Tibial nerve (tissue), 4 donors: ENCODE results near the gene ADAP1. TPM values are rescaled to one million over a fixed set of nuclear protein-coding genes. Genes with fewer than 3 reads are reported as not detected.
A peak's percentile ranks its signal among the peaks of the same experiment; 100 is the strongest.

Source experiments
- DNase-seq, 2 donors: peaks; one replicate each; pipeline ENCODE4 v3.0.0-alpha.2; 2019; ENCODE audit warnings: low spot score in 2 of 2
- H3K27ac ChIP-seq, 4 donors: fragments of 200-600 bp; sonication (generic) in 3 of 4; one replicate each; pipeline ENCODE4 v1.5.1; 2017 to 2019; ENCODE audit warnings: mild to moderate bottlenecking in 1 of 4
- H3K27me3 ChIP-seq, 2 donors: fragments of 200-600 bp; sonication (generic) in 1 of 2; one replicate each; pipeline versions ENCODE4 v1.5.1 to v1.6.0; 2017 to 2019
- H3K36me3 ChIP-seq, 3 donors: fragments of 200-600 bp; sonication (generic); one replicate each; pipeline ENCODE4 v1.5.1; 2018 to 2019
- H3K4me1 ChIP-seq, 4 donors: fragments of 200-600 bp; sonication (generic) in 3 of 4; one replicate each; pipeline ENCODE4 v1.5.1; 2017 to 2019
- H3K4me3 ChIP-seq, 4 donors: fragments of 200-600 bp; sonication (generic) in 3 of 4; one replicate each; pipeline ENCODE4 v1.5.1; 2017 to 2019; ENCODE audit warnings: mild to moderate bottlenecking in 1 of 4, moderate library complexity in 1 of 4
- H3K9me3 ChIP-seq, 4 donors: fragments of 200-600 bp; sonication (generic) in 3 of 4; one replicate each; pipeline ENCODE4 v1.5.1; 2017 to 2019
- EP300 ChIP-seq, 2 donors: sonication (generic); formaldehyde crosslinking; IDR thresholded peaks; one replicate each; pipeline ENCODE4 v1.6.1; 2017; ENCODE audit warnings: antibody characterized with exemption in 2 of 2, mild to moderate bottlenecking in 1 of 2
- POLR2A ChIP-seq, 2 donors: fragments of 450-650 bp; IDR thresholded peaks; one replicate each; pipeline ENCODE4 v1.6.1; 2017; ENCODE audit warnings: antibody characterized with exemption in 2 of 2, mild to moderate bottlenecking in 2 of 2, moderate library complexity in 2 of 2
- WGBS, 2 donors: methylation state at CpG; one replicate each; pipeline ENCODE4 v1.1.5; 2018; 5-methylcytosine and 5-hydroxymethylcytosine counted together
- total RNA-seq, 4 donors: library from RNA; depleted of rRNA; stranded (reverse); fragments of >200 nt; gene quantifications; one replicate each; pipeline ENCODE4 v1.1.0, GENCODE V29; 2016
- TF ChIP-seq, protein P1 (sequence below), 5 experiments: fragments of 200-600 bp in 3 of 5; fragments of 450-650 bp in 2 of 5; sonication (generic) in 3 of 5; IDR thresholded peaks; one replicate each; pipeline ENCODE4 v1.5.1; 2016 to 2019; ENCODE audit warnings: antibody characterized with exemption in 5 of 5, mild to moderate bottlenecking in 3 of 5, moderate library complexity in 2 of 5

Gene ADAP1
- total RNA-seq, 4 donors from 2014 or later: 29.3 to 53.0 (median 39.6) TPM

DNA sequence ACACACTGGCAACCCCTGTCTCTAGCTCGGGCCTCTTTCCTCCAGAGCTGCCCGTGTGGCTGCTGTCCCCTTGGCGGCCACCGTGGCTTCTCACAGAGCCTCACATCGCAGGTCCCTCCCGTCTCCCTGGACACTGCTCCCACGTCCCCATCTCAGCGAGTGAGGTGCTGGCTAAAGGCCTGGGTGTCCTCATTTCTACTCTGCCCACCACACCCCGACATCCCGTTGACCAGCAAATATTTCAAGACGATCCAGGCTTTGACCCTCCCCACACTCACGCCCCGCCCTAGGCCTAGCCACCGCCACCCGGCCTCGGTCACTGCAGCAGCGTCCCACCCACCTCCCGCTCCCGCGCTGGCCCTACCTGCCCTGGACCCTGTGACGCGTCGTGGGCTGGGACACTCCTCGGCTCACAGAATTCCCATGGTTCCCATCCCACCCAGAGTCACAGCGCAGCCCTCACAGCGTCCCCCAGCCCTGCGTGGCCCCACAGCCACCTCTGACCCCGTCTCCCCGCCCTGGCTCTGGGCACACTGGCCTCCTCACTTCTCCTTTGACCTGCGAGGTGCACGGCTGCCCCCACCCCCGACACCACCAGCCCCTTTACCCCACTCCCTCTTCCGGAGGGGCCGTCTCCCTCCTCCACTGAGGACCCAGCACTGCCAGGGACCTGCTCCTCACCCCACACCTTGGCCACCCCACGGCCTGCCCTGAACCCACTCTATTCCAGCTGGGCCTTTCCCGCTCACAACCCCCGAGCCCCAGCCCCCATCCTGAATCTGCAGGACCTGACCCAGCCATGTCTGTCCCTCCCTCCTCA is 6.9 kb downstream of the ADAP1 start:
- WGBS, 2 donors: 83 to 84% methylated on average over 37 of the region's 37 CpGs
- no peaks in the 10 kb centered on the region for H3K36me3 ChIP-seq
- peak overlapping the region in 1 of 4 donors; percentile 47 for H3K27ac ChIP-seq
- H3K4me1 ChIP-seq: peaks cover 0 to 21% (median 3%) of the 10 kb centered on the region in 4 donors
- DNase-seq: no peak
- H3K4me3 ChIP-seq: no peak overlapping the region
- peaks cover 0 to 9% of the 10 kb centered on the region in 2 donors for H3K27me3 ChIP-seq
- H3K9me3 ChIP-seq: no peaks in the 10 kb centered on the region
- TF ChIP-seq POLR2A (IDR thresholded peaks at IDR 0.05) (no peak), EP300 (IDR thresholded peaks at IDR 0.05) (no peak)
- TF ChIP-seq, protein P1, sequence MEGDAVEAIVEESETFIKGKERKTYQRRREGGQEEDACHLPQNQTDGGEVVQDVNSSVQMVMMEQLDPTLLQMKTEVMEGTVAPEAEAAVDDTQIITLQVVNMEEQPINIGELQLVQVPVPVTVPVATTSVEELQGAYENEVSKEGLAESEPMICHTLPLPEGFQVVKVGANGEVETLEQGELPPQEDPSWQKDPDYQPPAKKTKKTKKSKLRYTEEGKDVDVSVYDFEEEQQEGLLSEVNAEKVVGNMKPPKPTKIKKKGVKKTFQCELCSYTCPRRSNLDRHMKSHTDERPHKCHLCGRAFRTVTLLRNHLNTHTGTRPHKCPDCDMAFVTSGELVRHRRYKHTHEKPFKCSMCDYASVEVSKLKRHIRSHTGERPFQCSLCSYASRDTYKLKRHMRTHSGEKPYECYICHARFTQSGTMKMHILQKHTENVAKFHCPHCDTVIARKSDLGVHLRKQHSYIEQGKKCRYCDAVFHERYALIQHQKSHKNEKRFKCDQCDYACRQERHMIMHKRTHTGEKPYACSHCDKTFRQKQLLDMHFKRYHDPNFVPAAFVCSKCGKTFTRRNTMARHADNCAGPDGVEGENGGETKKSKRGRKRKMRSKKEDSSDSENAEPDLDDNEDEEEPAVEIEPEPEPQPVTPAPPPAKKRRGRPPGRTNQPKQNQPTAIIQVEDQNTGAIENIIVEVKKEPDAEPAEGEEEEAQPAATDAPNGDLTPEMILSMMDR (IDR thresholded peaks at IDR 0.05): no peak

DNA sequence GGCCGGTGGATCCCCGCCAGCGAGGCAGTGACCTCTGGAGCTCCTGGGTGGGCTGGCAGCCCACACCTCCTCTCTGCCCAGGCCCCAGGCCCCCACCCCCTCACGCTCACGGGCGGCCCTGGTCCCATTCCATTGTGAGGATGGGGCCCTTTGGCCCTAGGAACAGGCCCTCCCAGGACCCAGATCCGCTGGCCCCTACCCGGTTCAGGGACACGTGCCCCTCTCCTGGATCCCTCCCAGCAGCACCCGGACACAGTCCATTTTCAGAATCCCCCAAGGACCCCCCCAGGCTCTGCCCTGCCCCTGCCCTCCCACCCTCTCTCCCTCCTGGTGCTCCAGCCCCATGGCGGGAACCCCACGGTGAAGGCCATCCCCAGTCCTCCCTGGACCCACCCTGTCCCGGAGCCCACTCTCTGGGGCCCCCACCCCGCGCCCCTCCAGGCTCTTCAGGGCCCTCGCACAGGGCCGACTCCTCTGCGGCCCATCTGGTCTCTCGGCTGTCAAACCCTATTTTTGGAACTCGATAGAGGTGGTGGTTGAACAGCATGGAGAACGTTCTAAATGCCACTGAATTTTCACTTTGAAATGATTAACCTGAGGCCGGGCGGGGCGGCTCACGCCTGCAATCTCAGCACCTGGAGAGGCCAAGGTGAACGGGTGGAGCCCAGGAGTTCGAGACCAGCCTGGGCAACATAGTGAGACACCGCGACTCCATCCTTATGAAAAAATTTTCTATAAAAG is 8.1 kb downstream of the ADAP1 start:
- H3K4me1 ChIP-seq: peaks cover 0 to 16% (median 0%) of the 10 kb centered on the region in 4 donors
- WGBS, 2 donors: 69 to 70% methylated on average over 24 to 29 of the region's 29 CpGs
- H3K27me3 ChIP-seq: no peaks in the 10 kb centered on the region
- no peaks in the 10 kb centered on the region for H3K9me3 ChIP-seq
- no peaks in the 10 kb centered on the region for H3K36me3 ChIP-seq
- DNase-seq: no peak
- peak overlapping the region in 3 of 4 donors; percentile 11 to 82 (median 77) for H3K27ac ChIP-seq
- H3K4me3 ChIP-seq: no peak overlapping the region
- TF ChIP-seq, protein P1 (IDR thresholded peaks at IDR 0.05): no peak
- TF ChIP-seq POLR2A (IDR thresholded peaks at IDR 0.05): no peak
- TF ChIP-seq EP300 (IDR thresholded peaks at IDR 0.05): no peak

DNA sequence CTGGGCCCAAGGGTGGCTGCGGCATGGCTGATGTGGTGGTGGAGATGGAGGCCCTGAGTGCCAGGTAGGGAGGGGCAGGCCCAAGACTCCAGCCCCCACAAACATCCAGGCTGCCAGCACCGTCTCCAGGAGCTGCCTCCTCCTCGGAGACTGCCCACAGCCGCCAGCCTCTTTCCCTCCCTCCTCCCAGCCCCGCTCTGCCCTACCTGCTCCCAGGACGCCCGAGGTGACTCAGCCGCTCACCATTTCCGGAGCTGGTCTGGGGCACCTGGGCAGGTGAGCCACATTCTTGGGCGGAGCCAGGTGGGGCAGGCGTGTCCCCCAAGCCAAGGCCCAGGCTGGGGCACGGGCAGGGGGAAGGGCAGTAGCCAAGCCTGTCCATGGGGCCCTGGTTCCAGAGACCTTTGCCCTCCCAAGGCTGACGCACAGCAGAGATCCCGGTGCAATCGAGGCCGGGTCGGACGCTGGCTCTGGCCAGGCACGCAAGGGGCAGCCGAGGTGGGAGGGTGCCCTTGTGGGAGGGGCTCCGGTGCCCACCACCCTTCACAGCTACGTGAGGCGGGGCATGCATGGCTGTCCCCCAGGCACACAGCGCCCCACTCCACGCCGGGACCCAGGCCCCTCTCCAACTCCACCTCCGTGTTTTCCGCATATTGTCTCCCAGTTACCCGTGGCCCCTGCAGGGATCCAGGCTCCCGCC is 8.8 kb downstream of the ADAP1 start:
- no peak for TF ChIP-seq POLR2A (IDR thresholded peaks at IDR 0.05)
- TF ChIP-seq EP300 (IDR thresholded peaks at IDR 0.05): no peak
- TF ChIP-seq, protein P1 (IDR thresholded peaks at IDR 0.05): no peak
- Histone ChIP-seq H3K4me3 (no peak overlapping the region), H3K27me3 (no peaks in the 10 kb centered on the region), H3K4me1 (peaks cover 0 to 16% (median 0%) of the 10 kb centered on the region in 4 donors), H3K36me3 (no peaks in the 10 kb centered on the region), H3K9me3 (peaks cover 0 to 3% (median 0%) of the 10 kb centered on the region in 4 donors), H3K27ac (peak overlapping the region in 3 of 4 donors; percentile 11 to 82 (median 77))
- 67 to 70% methylated on average over 19 to 27 of the region's 30 CpGs for WGBS, 2 donors
- no peak for DNase-seq

DNA sequence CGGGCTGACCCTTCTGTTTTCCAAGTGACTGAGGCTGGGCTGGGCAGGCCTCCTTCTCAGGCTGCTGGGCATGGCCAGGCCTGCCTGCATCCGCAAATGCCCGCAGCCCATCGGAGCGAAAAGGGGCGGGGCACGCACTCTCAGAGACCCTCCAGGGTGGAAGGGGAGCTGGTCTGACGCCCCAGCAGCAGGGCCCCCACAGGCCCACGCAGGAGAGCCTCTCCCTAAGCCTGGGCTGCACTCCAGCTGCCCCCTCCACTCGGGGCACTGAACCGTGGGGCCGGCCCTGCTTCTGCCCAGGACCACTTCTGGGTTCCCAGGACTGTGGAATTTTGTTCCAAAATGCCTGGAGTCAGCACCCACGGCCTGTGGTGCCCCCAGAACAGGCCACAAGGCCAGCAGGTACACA is 9.3 kb downstream of the ADAP1 start:
- Histone ChIP-seq H3K4me3 (no peak overlapping the region), H3K36me3 (no peaks in the 10 kb centered on the region), H3K27me3 (no peaks in the 10 kb centered on the region), H3K27ac (peak overlapping the region in 3 of 4 donors; percentile 11 to 82 (median 77)), H3K4me1 (peaks cover 0 to 16% (median 0%) of the 10 kb centered on the region in 4 donors), H3K9me3 (peaks cover 0 to 8% (median 0%) of the 10 kb centered on the region in 4 donors)
- no peak for DNase-seq
- WGBS, 2 donors: 60 to 72% methylated on average over 4 to 12 of the region's 13 CpGs
- TF ChIP-seq, protein P1 (IDR thresholded peaks at IDR 0.05): no peak
- TF ChIP-seq POLR2A (IDR thresholded peaks at IDR 0.05) (no peak), EP300 (IDR thresholded peaks at IDR 0.05) (no peak)
